HG03045 (cell line): ENCODE measurements around the gene SYNGR3.
"Not testable (repeated sequence)": the region's sequence is repeated elsewhere in the genome, so short reads cannot be mapped to it uniquely, and the experiment has no call there.

Experiments
- ATAC-seq: cut with Tn5 transposase; IDR thresholded peaks from one replicate; pipeline ENCODE4 v1.9.1; 2021; ENCODE audit warnings: mild to moderate bottlenecking, moderate library complexity; ENCODE audit not compliant: unreplicated experiment

The SYNGR3 gene

DNA sequence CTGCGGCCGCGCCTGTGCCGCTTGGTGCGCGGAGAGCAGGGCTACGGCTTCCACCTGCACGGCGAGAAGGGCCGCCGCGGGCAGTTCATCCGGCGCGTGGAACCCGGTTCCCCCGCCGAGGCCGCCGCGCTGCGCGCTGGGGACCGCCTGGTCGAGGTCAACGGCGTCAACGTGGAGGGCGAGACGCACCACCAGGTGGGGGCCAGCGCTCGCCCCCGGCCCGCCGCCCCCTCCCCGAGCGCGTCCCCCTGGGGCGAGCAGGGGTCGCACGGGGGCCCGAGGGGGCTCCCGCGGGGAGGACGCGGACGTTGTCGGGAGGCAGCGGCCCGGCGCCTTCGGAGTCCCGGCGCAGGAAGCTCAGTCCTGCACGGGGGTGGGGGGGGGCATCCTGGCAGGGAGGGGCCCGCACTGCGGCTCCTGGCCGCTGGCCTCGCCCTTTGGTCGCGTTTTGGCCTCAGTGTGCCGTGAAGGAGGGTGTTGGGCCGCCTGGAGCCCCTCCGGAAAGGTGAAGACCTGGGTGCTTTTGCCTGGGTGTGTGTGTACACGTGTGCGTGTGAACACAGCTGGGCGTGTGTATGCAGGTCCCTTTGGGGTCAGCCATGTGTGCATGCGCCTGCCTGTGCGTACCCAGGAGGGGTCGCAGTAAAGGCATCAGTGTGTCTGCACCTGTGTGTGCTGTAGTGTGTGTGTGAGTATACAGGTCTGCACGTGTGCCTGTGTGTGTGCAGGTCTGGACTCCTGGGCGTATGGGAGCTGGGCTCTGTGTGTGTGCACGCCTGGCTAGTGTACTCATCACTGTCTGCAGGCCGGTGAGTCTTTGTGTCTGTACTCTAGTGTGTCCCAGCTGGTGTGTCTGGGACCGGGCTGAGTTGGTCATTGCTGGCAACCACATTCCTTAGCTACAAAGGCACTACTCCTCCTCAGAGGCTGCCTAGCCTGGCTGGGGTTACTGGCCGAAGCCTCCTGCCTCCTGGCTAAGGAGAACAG lies 37.5 kb downstream of the SYNGR3 start:
- ATAC-seq = no peak

DNA sequence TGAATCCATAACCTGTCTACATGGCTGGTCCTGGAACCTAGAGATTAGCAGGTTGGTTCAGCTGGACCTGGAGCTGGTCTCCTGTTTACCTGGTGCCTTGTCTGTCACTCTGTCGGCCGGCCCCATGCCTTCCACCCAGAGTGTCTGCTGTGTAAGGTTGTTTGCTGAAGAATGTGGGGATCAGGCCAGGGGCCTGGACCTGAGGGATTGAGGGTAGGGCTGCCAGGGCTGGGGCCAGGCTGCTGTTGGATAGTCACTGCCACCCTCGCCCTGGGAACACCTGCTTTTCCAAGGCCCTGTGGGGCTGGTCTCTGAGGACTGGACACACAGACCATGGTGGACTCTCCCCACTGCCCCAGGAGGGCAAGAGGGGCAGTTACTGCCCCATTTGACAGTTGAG lies 38.4 kb downstream of the SYNGR3 start:
- no peak for ATAC-seq

DNA sequence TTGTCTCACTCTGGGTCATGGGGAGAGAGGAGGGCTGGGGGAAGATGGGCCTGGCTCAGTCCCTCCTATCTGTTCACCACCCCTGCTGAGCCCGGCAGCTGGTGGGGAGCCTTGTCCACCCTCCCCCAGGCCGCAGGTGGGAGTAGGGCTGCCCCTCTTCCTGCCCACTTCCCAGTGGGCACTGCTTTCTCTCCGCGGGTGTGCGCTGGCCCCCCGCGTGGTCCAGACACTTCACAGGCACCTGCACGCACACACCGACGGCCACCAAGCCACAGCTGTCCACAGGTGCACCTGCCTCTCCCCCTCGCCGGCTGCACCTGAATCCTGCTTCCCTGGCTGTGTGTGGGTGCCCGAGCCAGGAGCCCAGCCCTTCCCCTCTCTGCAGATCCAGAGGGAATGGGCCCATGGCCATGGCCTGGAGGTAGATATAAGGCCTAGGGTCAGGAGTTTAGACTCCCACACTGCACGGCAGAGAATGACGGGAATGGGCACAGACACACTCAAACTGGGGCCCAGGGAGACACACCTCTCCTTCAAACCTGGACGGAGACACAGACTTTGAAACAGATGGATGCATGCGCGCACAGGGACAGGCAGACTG lies 39.0 kb downstream of the SYNGR3 start:
- ATAC-seq = no peak

DNA sequence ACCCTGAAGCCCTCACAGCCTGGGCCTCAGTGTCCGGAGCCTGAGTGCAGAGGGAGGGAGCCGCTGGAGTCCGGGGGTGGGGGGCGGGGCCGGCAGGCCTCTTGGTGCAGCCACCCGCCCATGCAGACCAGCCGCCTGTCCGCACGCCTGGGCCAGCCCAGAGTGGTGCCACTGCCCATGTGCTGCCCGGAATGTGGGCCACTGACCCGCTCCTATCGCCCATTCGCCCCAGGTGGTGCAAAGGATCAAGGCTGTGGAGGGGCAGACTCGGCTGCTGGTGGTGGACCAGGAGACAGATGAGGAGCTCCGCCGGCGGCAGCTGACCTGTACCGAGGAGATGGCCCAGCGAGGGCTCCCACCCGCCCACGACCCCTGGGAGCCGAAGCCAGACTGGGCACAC lies 39.6 kb downstream of the SYNGR3 start:
- no peak for ATAC-seq

DNA sequence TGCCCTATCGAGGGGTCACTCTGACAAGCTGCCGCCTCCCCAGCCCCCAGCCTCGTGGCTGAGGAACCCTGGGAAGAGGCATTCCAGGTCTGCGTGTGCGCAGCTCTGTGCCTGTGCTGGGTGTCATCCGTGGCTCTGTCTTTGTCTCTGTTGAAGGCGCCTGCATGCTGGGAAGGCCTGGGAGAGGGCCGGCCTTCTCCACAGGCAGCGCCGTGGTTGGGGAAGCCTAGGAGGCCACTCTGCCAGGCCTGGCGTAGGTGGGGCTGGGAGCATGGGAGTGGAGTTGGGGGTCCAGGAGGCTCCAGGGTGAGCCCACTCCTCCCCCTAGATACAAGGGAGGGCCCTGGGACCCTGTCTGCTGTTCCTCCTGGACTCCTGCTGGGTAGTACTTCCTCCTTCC lies 40.3 kb downstream of the SYNGR3 start:
- no peak for ATAC-seq

DNA sequence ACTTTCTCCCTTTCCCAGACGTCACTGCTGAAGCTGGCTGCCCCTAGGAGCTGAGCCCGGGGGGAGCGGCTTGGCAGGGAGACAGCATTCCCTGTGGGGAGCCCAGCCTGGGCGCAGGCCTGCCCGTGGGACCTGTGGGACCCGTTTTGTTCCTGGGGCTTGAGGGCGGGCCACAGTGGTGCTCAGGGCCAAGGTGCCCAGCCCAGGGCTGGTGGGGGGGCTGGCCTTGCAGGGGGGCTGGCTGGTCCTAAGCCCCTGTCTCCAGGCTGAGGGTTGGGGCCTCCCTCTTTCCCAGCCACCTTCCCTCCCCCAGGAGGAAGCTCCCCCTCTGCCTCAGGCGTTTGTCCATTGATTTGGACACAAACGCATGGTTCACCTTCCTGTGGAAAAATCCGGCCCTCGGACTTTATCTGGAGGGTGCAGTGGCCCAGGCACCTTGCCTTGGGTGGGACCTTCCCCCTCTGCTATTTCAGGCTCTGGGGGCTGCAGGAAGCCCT lies 41.4 kb downstream of the SYNGR3 start:
- no peak for ATAC-seq

DNA sequence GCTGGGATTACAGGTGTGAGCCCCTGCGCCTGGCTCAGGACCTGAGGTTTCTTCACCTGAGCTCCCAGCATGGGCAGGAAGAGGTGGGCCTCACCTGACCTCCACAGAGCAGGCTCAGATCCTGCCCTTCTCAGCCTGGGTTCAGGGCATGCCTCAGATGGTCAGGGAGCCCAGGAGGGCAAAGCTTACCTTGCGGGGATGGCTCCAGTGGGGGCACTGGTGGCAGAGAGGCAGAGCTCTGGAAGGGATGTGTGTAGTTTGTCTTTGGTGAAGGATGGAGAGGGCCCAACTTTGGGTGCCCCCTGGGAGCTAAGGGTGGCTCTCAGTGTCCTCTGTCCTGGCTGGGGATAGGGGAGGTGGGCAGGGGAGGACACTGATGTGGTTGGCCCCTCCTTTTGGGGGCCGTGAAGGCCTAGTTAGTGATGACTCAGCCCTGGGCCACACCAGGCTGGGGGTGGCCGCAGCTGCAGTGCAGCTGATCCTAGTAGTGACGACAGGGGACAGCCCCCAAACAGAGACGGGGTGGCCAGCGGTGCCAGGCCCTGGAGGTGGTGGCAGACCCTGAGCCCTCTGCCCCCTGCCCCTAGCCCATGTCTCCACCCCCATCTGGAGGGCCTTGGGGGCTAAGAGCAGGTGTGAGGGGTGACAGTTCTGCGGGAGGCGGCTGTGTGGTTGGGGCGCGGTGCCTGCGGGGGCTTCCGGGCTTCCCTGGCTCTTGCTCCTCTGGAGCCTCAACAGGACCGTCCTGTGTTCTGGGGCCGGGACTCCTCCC lies 42.7 kb downstream of the SYNGR3 start:
- ATAC-seq = no peak

DNA sequence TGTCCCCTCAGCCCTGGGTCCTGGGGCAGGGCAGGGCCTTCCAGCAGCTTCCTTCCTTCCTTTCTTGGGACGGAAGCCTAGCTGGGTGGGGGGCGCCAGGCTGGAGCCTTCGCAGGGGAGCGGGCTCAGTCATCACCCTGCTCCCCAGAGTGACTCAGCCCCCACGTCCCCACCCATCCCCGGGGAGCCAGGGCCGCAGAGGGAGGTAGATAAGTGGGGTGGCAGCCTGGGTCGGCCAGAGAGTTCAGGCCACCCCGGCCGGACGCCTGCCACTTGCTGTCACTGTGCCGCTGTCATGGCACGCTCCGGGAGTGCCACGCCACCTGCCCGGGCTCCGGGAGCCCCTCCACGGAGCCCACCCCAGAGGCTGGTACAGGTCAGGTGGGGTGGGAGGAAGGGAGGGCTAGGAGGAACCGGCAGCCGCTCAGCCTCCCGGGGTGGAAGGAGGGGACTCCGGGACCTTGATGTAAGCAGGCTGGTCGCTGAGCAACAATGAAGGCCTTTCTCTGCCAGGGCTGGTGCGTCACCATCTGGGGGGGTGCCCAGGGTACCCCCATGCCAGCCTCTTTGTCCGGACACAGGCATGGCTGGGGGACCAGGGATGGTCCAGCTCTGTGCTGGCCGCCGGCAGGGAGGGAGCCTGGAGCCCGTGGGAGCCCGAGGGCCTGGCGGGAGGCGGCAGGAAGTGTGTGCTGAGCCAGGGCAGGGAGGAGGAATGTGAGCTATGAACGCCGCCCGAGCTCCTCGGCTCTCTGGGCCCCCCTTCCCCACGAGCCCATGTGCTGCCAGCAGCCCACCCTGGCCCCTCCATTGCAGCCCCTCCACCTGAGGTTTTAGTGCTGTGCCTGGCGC lies 43.5 kb downstream of the SYNGR3 start:
- no peak for ATAC-seq

DNA sequence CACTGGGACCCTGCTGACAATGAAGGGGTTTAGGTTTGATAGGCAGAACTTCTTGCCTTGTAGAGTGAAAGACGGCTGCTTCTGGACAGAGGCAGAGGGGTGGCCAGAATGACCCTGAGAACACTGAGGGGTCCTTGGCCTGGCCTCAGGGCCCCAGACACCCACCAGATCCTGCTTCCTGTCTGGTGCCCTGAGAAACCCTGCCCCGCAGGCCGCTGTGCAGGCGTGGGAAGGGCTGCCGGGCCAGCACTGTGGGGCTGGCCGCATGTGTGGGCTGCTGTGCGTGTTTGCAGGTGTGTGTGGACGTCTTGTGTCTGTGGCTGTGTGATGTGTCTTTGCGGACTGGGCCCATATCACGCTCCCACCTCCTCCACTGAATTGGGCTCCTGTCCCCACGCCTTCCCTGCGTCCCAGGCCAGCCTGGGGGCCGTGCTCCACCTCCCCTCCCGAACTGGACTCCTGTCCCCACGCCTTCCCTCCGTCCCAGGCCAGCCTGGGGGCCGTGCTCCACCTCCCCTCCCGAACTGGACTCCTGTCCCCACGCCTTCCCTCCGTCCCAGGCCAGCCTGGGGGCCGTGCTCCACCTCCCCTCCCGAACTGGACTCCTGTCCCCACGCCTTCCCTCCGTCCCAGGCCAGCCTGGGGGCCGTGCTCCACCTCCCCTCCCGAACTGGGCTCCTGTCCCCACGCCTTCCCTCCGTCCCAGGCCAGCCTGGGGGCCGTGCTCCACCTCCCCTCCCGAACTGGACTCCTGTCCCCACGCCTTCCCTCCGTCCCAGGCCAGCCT lies 44.3 kb downstream of the SYNGR3 start:
- ATAC-seq = not testable (repeated sequence)

DNA sequence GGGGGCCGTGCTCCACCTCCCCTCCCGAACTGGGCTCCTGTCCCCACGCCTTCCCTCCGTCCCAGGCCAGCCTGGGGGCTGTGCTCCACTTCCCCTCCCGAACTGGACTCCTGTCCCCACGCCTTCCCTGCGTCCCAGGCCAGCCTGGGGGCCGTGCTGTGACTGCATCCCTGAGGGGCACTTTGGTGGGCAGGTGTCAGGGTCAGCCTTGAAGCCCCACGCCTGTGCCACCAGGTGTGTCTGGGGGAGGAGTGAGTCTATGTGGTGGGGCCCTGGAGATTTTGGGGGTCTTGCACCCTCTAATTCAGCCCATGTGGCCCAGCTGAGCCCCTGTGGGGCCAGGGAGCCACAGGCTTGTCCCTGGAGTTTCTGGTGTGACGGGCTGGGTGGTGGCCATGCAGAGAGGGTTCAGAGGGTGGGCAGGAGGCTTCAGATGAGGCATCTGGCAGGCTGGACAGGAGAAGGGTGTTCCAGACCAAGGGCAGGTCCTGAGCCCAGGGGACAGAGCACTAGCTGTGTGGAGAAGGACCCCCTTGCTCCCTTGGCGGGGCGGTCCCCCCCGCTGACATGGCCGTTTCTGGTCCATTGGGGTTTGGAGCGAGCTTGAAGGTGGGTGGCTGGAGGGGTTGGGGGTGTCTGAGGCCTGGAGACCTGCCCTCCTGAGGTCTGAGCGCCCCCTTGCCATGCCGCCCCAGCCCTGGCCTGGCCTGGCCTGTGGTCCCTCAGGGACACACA lies 45.1 kb downstream of the SYNGR3 start:
- ATAC-seq = no peak

DNA sequence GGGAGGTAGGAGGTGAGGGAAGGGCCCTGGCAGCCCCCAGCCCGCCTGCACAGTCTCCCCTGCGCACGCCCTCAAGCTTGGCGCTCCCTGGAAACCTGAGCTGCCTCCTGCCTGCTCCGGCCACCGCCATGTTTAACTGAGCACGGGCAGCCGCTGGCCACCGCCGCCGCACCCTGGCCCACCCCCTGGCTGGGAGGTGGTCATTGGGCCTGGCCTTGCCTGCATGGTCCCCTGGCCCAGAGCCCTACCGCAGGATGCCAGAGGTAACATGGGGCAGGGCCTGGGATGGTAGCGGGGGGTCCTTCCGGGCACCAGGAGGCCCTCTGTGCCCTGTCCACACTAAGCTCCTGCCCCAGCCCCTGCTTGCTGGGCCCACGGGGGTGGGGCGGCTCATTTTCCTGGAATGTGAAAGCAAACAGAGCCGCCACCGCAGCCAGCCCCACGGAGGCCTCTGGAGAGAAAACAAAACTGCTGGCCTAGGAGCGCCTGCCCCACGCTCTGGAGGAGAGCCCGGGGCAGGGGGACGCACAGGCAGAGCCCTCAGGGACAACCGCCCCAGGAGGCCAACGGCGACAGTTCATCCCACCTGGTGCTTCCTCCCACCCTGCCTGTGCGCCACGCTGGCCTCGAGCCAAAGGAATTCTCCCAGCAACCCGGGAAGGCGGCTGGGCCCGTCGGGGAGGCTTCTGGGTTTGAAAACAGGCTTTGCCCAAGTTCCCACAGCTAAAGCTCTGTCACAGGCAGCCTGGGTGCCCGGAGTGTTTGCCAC lies 45.8 kb downstream of the SYNGR3 start:
- no peak for ATAC-seq

DNA sequence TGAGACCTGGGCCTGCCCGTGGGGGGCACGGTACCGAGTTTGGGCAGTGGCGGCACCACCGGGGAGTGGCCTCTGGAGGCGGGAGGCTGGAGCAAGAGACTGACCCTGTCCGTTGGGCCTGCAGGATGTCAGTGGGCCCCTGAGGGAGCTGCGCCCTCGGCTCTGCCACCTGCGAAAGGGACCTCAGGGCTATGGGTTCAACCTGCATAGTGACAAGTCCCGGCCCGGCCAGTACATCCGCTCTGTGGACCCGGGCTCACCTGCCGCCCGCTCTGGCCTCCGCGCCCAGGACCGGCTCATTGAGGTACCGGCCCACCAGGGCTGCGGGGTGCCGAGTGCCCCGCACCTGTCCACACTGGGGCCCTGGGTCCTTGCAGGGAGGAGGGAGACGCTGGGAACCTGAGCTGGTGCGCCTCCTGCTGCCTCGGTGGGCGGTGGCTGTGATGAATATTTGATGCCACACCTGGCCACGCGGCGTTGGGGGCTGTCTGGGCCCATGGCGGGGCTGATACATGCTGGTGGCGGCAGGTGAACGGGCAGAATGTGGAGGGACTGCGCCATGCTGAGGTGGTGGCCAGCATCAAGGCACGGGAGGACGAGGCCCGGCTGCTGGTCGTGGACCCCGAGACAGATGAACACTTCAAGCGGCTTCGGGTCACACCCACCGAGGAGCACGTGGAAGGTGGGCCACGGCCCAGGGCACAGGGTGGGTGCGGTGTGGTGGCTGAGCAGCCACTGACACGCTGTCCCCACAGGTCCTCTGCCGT lies 46.6 kb downstream of the SYNGR3 start:
- ATAC-seq = no peak

DNA sequence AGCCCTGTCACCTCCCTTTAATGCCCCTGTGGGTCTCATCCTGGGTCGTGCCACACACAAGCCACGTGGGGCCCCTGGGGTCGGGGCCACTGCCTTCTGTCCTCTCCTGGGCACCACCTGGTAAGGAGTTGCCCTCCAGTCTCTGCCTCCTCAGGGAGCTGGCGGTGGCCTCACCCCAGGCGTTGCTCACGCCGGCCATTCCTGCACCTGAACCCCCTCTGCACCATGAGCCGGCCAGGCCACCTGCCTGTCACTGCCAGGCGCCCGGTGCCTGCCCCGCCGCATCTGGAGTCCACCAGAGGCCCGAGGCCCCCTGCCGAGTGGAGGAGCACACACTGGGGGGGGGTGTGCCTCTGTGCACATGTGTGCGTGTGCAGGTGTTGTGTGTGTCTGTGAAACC lies 47.3 kb downstream of the SYNGR3 start:
- ATAC-seq = no peak

DNA sequence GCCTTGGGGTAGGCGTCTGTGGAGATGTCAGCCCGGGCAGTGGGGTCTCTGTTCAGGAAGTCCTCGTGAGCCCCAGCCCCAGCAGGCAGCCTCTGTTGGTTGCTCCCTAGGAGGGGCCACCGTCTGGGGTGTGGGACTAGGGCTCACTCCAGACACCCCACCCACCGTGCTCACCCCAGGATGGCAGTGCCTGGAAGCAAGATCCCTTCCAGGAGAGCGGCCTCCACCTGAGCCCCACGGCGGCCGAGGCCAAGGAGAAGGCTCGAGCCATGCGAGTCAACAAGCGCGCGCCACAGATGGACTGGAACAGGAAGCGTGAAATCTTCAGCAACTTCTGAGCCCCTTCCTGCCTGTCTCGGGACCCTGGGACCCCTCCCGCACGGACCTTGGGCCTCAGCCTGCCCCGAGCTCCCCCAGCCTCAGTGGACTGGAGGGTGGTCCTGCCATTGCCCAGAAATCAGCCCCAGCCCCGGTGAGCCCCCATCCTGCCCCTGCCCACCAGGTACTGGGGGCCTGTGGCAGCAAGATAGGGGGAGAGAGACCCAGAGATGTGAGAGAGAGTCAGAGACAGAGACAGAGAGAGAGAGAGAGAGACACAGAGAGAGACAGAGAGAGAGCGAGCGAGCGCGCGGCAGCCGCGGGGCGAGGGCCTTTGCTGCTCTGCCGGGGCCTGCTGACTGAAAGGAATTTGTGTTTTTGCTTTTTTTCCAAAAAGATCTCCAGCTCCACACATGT lies 48.0 kb downstream of the SYNGR3 start:
- ATAC-seq = no peak

DNA sequence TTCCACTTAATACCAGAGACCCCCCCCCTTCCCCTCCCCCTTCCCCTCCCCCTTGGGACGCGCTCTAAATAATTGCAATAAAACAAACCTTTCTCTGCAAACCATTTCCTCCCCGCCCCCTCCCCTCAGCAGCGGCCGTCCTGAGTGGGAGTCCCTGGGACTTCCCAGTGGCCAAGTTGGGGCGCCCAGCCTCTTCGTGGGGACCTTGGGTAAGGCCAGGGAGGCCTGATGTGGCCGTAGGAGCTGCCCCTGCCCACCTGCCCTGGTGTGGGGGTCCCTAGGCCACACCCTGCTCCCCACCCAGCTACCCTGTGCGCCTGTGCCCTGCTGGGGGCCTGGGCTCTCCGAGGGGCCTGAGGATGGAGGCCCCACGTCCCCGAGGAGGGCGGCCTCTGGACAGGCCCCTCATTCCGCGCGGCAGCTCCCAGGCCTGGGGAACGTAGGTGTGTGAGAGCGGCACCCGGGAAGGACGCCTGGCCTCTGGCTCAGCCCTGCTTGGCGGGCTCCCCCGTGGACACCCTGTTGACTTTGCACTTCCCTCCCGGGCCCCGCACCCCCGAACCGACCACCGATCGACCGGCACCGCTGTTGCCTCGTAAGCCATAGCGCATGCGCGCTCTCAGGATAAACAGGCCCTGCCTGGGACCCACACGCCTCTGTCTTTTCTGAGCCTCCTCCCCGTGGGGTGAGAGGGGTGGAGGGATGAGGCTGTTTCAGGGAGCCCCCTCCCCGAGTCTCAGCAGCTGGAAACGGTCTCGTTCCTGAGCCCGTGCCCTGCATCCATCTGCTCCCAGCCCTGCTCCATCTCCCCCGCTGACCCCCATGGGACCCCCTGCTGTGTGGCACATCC lies 48.8 kb downstream of the SYNGR3 start:
- no peak for ATAC-seq
